ENCODE measurements around the gene MAPKAPK3. TPM values are rescaled to one million over a fixed set of nuclear protein-coding genes. Genes with fewer than 3 reads are reported as not detected.

Gene MAPKAPK3
- total and polyA plus RNA-seq, 2 donors from 2014 or later = 68.0 to 75.8 TPM

GRCh38 chr3:50642382-50642781 is 25.4 kb downstream of the MAPKAPK3 start:
- FAIRE-seq (no peak), DNase-seq (no peak)
- peaks cover 0 to 39% (median 19%) of the 10 kb centered on the region in 3 donors for H3K36me3 ChIP-seq (ENCODE audit: control insufficient read depth in 2 of 3, insufficient read depth in 3 of 3, low read length in 3 of 3)

DNA sequence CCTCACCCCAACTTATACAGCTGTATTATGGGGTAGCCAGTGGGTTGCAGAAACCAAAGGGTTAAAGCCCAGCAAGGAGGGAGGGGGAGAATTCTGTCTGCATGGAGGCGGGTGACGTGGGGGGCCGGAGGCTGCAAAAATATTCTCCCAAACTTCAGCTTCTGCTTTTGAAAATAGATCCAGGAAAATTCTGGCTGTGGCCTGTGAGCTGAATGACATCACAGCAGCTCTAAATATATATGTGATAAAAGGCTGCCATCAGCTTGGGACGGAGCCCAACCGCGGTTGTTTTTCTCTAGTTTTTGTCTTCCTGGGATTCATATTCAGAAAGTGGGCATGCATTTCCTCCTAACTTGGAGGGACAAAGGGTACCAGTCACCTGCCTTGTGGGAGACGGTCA is 27.6 kb downstream of the MAPKAPK3 start:
- no peak for DNase-seq
- H3K9ac ChIP-seq (ENCODE audit: low read length in 3 of 3) = no peak overlapping the region
- intact Hi-C loops (cut with DNase I) = no loop called here
- no peaks in the 10 kb centered on the region for H3K9me3 ChIP-seq (ENCODE audit: control insufficient read depth in 2 of 3, insufficient read depth in 1 of 3, low read length in 3 of 3)
- no peak overlapping the region for H3K4me3 ChIP-seq (ENCODE audit: low read length in 3 of 3)
- H3K27ac ChIP-seq (ENCODE audit: low read depth in 2 of 2, low read length in 2 of 2) = no peak overlapping the region
- no peaks in the 10 kb centered on the region for H3K27me3 ChIP-seq (ENCODE audit: control insufficient read depth, insufficient read depth, low read length)
- no peak for FAIRE-seq
- peaks cover 0 to 39% (median 21%) of the 10 kb centered on the region in 3 donors for H3K36me3 ChIP-seq (ENCODE audit: control insufficient read depth in 2 of 3, insufficient read depth in 3 of 3, low read length in 3 of 3)
- no peaks in the 10 kb centered on the region for H3K4me1 ChIP-seq (ENCODE audit: control insufficient read depth in 2 of 3, insufficient read depth in 2 of 3, low read depth in 1 of 3, low read length in 3 of 3)
- TF ChIP-seq, protein P1, sequence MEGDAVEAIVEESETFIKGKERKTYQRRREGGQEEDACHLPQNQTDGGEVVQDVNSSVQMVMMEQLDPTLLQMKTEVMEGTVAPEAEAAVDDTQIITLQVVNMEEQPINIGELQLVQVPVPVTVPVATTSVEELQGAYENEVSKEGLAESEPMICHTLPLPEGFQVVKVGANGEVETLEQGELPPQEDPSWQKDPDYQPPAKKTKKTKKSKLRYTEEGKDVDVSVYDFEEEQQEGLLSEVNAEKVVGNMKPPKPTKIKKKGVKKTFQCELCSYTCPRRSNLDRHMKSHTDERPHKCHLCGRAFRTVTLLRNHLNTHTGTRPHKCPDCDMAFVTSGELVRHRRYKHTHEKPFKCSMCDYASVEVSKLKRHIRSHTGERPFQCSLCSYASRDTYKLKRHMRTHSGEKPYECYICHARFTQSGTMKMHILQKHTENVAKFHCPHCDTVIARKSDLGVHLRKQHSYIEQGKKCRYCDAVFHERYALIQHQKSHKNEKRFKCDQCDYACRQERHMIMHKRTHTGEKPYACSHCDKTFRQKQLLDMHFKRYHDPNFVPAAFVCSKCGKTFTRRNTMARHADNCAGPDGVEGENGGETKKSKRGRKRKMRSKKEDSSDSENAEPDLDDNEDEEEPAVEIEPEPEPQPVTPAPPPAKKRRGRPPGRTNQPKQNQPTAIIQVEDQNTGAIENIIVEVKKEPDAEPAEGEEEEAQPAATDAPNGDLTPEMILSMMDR (IDR thresholded peaks at IDR 0.05; ENCODE audit: borderline replicate concordance, extremely low read depth, insufficient read depth) = no peak

More at GRCh38 chr3:50642382-50642781, 25.4 kb downstream of the MAPKAPK3 start:
- Histone ChIP-seq H3K9me3 (ENCODE audit: control insufficient read depth in 2 of 3, insufficient read depth in 1 of 3, low read length in 3 of 3) (no peaks in the 10 kb centered on the region), H3K27me3 (ENCODE audit: control insufficient read depth, insufficient read depth, low read length) (no peaks in the 10 kb centered on the region), H3K27ac (ENCODE audit: low read depth in 2 of 2, low read length in 2 of 2) (no peak overlapping the region), H3K4me3 (ENCODE audit: low read length in 3 of 3) (no peak overlapping the region), H3K4me1 (ENCODE audit: control insufficient read depth in 2 of 3, insufficient read depth in 2 of 3, low read depth in 1 of 3, low read length in 3 of 3) (peaks cover 0 to 9% (median 8%) of the 10 kb centered on the region in 3 donors), H3K9ac (ENCODE audit: low read length in 3 of 3) (no peak overlapping the region)
- TF ChIP-seq, protein P1 (IDR thresholded peaks at IDR 0.05; ENCODE audit: borderline replicate concordance, extremely low read depth, insufficient read depth) = no peak
- intact Hi-C loops (cut with DNase I) = no loop called here

- intact Hi-C loops (cut with DNase I) = no loop called here
- no peak overlapping the region for H3K27ac ChIP-seq (ENCODE audit: low read depth in 2 of 2, low read length in 2 of 2)
- TF ChIP-seq, protein P1 (IDR thresholded peaks at IDR 0.05; ENCODE audit: borderline replicate concordance, extremely low read depth, insufficient read depth) = no peak
- no peak for DNase-seq
- no peaks in the 10 kb centered on the region for H3K27me3 ChIP-seq (ENCODE audit: control insufficient read depth, insufficient read depth, low read length)
- no peak overlapping the region for H3K4me3 ChIP-seq (ENCODE audit: low read length in 3 of 3)
- no peak overlapping the region for H3K9ac ChIP-seq (ENCODE audit: low read length in 3 of 3)
- no peaks in the 10 kb centered on the region for H3K4me1 ChIP-seq (ENCODE audit: control insufficient read depth in 2 of 3, insufficient read depth in 2 of 3, low read depth in 1 of 3, low read length in 3 of 3)
- no peaks in the 10 kb centered on the region for H3K9me3 ChIP-seq (ENCODE audit: control insufficient read depth in 2 of 3, insufficient read depth in 1 of 3, low read length in 3 of 3)
- H3K36me3 ChIP-seq (ENCODE audit: control insufficient read depth in 2 of 3, insufficient read depth in 3 of 3, low read length in 3 of 3) = peaks cover 0 to 39% (median 21%) of the 10 kb centered on the region in 3 donors
- no peak for FAIRE-seq
These were observed 28.4 kb downstream of the MAPKAPK3 start for GRCh38 chr3:50645378-50645777.

DNA sequence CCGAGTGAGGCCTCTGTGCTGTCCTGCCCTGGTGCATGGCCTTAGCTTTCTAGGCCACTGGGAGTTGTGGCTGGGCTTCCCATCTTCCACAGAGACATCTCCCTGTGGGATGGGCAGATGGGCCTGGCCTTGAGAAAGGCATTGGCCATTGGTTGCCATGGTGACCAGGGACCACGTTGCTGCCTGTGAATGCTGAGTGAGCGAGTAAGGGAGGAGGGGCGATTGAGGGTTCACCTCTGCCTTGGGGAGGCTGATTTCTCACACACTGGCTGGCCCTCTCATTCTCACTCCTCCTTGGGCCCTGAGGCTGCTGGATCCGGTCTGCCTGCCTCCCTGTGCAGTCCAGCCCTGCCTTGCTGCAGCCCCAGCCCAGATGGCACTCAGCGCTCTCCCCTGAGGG is 31.4 kb downstream of the MAPKAPK3 start:
- Histone ChIP-seq H3K36me3 (ENCODE audit: control insufficient read depth in 2 of 3, insufficient read depth in 3 of 3, low read length in 3 of 3) (peaks cover 0 to 18% (median 11%) of the 10 kb centered on the region in 3 donors), H3K9me3 (ENCODE audit: control insufficient read depth in 2 of 3, insufficient read depth in 1 of 3, low read length in 3 of 3) (no peaks in the 10 kb centered on the region), H3K9ac (ENCODE audit: low read length in 3 of 3) (no peak overlapping the region), H3K4me1 (ENCODE audit: control insufficient read depth in 2 of 3, insufficient read depth in 2 of 3, low read depth in 1 of 3, low read length in 3 of 3) (no peaks in the 10 kb centered on the region), H3K27me3 (ENCODE audit: control insufficient read depth, insufficient read depth, low read length) (no peaks in the 10 kb centered on the region), H3K4me3 (ENCODE audit: low read length in 3 of 3) (no peak overlapping the region), H3K27ac (ENCODE audit: low read depth in 2 of 2, low read length in 2 of 2) (no peak overlapping the region)
- intact Hi-C loops (cut with DNase I) = no loop called here
- no peak for FAIRE-seq
- no peak for DNase-seq
- TF ChIP-seq, protein P1 (IDR thresholded peaks at IDR 0.05; ENCODE audit: borderline replicate concordance, extremely low read depth, insufficient read depth) = no peak

Data from kidney (tissue), 14 donors.